K562 (cell line): ENCODE data around the gene PDE1C.

Experiments used
- PRPF4 ChIP-seq: fragments of 200-400 bp; formaldehyde crosslinking; IDR thresholded peaks from one replicate; pipeline ENCODE4 v1.6.1; 2017; ENCODE audit warnings: low read length, low read depth, mild to moderate bottlenecking; ENCODE audit not compliant: insufficient read depth, poor library complexity, severe bottlenecking
- TF ChIP-seq, protein P1 (sequence below): IDR thresholded peaks from 2 replicates; pipeline ENCODE4 v1.6.1; 2016; ENCODE audit warnings: missing genetic modification characterization, missing compliant biosample characterization

DNA sequence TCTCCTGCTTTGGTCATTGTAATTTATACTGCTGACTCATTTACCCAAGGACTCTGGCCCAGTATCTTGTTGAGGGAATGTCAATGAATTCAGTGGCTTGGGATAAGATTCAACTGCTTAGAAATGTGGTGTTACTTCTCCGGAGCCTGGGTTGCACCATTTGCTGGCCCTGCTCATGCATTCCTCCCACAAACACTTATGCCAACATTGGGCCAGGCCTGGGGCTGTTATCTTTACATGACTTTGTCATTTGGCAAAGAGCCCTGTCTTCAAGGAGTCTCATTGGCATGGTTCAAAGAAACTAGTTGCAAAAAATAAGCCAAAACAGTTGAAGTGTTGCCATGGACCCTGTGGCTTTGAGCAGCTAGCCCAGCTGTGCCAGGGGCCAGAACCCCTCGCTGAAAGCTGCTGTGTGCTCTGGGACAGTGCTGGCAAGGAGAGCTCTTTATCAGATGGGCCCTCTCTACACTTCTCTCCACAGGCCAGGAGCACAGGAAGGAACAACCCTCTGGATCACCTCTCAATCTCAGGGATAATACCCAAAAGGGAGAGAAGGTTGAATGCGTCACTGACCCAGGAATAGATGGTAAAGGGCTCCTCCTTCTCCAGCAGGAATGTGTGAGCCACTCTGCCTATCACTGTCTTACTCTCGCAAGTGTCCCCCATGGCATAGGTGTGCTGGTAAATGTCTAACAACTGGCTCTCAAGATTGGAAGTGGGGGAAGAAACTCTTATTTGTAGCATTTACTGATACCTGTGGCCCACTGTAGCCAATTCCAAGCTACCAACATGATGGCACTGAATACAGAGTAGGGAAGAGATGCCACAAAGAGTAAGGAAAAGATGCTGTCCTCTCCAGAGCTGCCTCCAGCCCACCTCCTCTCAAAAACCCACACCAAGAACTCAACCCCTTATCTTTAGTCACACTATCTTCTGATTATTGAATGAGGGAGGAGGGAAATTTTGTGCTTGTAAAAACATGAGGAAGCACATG, 23.5 kb upstream of the PDE1C start:
- no peak for TF ChIP-seq PRPF4
- TF ChIP-seq, protein P1, sequence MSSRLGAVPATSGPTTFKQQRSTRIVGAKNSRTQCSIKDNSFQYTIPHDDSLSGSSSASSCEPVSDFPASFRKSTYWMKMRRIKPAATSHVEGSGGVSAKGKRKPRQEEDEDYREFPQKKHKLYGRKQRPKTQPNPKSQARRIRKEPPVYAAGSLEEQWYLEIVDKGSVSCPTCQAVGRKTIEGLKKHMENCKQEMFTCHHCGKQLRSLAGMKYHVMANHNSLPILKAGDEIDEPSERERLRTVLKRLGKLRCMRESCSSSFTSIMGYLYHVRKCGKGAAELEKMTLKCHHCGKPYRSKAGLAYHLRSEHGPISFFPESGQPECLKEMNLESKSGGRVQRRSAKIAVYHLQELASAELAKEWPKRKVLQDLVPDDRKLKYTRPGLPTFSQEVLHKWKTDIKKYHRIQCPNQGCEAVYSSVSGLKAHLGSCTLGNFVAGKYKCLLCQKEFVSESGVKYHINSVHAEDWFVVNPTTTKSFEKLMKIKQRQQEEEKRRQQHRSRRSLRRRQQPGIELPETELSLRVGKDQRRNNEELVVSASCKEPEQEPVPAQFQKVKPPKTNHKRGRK (tag), result no peak
